Vagina (tissue), 2 donors: ENCODE results near the gene MED28.
A peak's percentile ranks its signal among the peaks of the same experiment; 100 is the strongest.

Experiments used
- CTCF ChIP-seq, 3 experiments: fragments of 450-650 bp in 2 of 3; fragments of 200-600 bp in 1 of 3; sonication (generic) in 1 of 3; IDR thresholded peaks; one replicate each; pipeline ENCODE4 v1.5.1; 2017 to 2019; ENCODE audit warnings: antibody characterized with exemption in 3 of 3, mild to moderate bottlenecking in 2 of 3, moderate library complexity in 2 of 3
- POLR2AphosphoS5 ChIP-seq, 2 donors: sonication (generic); formaldehyde crosslinking; IDR thresholded peaks; one replicate each; pipeline ENCODE4 v1.9.0; 2017; ENCODE audit warnings: antibody characterized with exemption in 2 of 2, mild to moderate bottlenecking in 2 of 2, low read depth in 1 of 2; ENCODE audit not compliant: insufficient read depth in 1 of 2

DNA sequence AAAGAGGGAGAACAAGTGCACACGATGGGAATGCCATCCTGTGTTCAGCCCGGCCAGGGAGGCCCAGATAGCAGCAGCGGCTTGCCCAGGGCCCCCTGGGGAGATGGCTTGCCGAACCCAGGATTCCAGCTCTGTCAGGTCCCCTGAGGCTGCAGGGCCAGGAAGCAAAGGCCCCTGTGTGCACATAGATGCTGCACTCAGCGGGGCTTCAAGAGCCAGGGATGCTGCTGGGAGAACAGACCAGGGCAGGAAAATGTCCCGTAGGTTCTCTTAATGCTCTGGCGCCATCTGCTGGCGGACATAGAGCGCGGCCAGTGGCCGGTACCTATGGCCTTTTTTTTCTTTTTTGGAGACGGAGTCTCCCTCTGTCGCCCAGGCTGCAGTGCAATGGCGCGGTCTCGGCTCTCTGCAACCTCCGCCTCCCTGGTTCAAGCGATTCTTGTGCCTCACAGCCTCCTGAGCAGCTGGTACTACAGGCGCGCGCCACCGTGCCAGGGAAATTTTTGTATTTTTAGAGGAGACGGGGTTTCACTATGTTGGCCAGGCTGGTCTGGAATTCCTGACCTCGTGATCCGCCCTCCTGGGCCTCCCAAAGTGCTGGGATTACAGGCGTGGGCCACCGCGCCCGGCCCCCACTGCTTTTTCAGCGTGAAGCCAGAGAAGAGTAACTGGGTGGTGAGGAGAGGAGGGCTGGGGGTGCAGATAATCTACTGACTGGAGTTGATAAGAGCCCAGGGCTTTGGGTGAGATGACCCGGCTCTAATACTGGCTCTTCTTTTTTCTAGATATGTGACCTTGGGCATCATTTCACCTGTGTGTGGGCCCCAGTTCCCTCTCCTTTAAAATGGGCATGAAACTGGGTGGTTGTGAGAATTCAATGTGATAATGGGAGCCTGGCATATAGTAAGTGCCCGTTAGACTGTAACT lies 22.5 kb downstream of the MED28 start:
- peak; percentile 48 to 91 (median 65) for TF ChIP-seq CTCF (IDR thresholded peaks at IDR 0.05)
- TF ChIP-seq POLR2AphosphoS5 (IDR thresholded peaks at IDR 0.05; ENCODE audit: insufficient read depth in 1 of 2, low read depth in 1 of 2), result peak in 1 of 2 donors; percentile 32
